ENCODE data around the gene RBFOX2. TPM values are rescaled to one million over a fixed set of nuclear protein-coding genes. Genes with fewer than 3 reads are reported as not detected.

The RBFOX2 gene
- total and polyA plus RNA-seq, 2 of the 8 experiments (the other 6 are each of a cell fraction or from before 2014, with no cell fraction given) = 121 to 122 TPM

GRCh38 chr22:35799150-35799549, 229.5 kb downstream of the RBFOX2 start:
- no peak overlapping the region for H4K5ac ChIP-seq (ENCODE audit: insufficient read length, low read depth, low read length)
- H3K14ac ChIP-seq (ENCODE audit: insufficient read length) = no peak overlapping the region
- WGBS, 2 experiments (ENCODE audit: extremely low coverage in 1 of 2, insufficient coverage in 1 of 2, insufficient read length in 1 of 2, insufficient replicate concordance in 2 of 2, low coverage in 1 of 2, low lambda C conversion rate in 2 of 2, missing lambda C conversion rate in 1 of 2) = 74% methylated on average over 1 of the region's 1 CpG; no CpG with 5 or more reads in 1 of the 2 experiments
- no peaks in the 10 kb centered on the region for H3K27me3 ChIP-seq (replicated peaks in 1 of 4; ENCODE audit: control insufficient read depth in 3 of 4, extremely low read depth in 1 of 4, insufficient read depth in 3 of 4, low read length in 3 of 4)
- H3K4ac ChIP-seq (replicated peaks; ENCODE audit: insufficient read length, low read depth, low read length) = no peak overlapping the region
- 0 out of 8 replicates have a peak, but pooled peaks cover 0 to 2% (median 0%) of the 10 kb centered on the region in 4 experiments for H3K36me3 ChIP-seq (ENCODE audit: control insufficient read depth in 2 of 4, insufficient read depth in 4 of 4, low read length in 3 of 4)
- no peaks in the 10 kb centered on the region for H3K23me2 ChIP-seq (ENCODE audit: low read depth, low read length)
- H3K9ac ChIP-seq (replicated peaks in 1 of 4; ENCODE audit: extremely low read depth in 1 of 4, low read depth in 3 of 4, low read length in 3 of 4) = no peak overlapping the region
- peaks cover 0 to 4% of the 10 kb centered on the region in 2 experiments for H4K20me1 ChIP-seq (replicated peaks in 1 of 2; ENCODE audit: control insufficient read depth in 1 of 2, insufficient read depth in 2 of 2, low read length in 2 of 2)
- no peak overlapping the region for H3K4me3 ChIP-seq (ENCODE audit: extremely low read depth in 1 of 4, insufficient read depth in 2 of 4, low read depth in 3 of 4, low read length in 4 of 4)
- no peak overlapping the region for H4K8ac ChIP-seq (ENCODE audit: extremely low read depth, insufficient read depth, low read length)
- TF ChIP-seq RAD21 (IDR thresholded peaks at IDR 0.05 in 1 of 2, conservative IDR thresholded peaks at IDR 0.05 in 1 of 2; ENCODE audit: low read depth in 2 of 2, low read length in 2 of 2) = no peak
- TF ChIP-seq MAFK (IDR thresholded peaks at IDR 0.05; ENCODE audit: low read depth, low read length) = no peak
- TF ChIP-seq JUND (IDR thresholded peaks at IDR 0.05; ENCODE audit: low read length) = no peak
- TF ChIP-seq SP1 (IDR thresholded peaks at IDR 0.05; ENCODE audit: low read depth, low read length) = no peak
- no peak for TF ChIP-seq FOSL1 (IDR thresholded peaks at IDR 0.05; ENCODE audit: insufficient read depth, low read depth, low read length)
- no peak overlapping the region for H3K4me2 ChIP-seq (ENCODE audit: insufficient read depth in 1 of 2, low read depth in 2 of 2, low read length in 2 of 2)
- no peak overlapping the region for H3K18ac ChIP-seq (ENCODE audit: extremely low read depth, low read length)
- no peak overlapping the region for H2AFZ ChIP-seq (ENCODE audit: low read length)
- no peak overlapping the region for H2BK20ac ChIP-seq (ENCODE audit: low read length)
- CTCF ChIA-PET (ENCODE audit: partially characterized antibody) = interaction anchor here (0.6 to 1.4 kb wide), 2 partner anchors 266 to 738 kb away, joined by 3 read pairs; no protein-coding TSS in a partner anchor
- no peak overlapping the region for H3K27ac ChIP-seq (ENCODE audit: low read depth, low read length)
- no peak overlapping the region for H2AK5ac ChIP-seq (ENCODE audit: low read depth, low read length)
- H4K91ac ChIP-seq (replicated peaks; ENCODE audit: insufficient read length, low read length) = no peak overlapping the region
- H2BK12ac ChIP-seq (ENCODE audit: low read depth, low read length) = no peak overlapping the region
- DNase-seq (ENCODE audit: low read depth in 1 of 2, low spot score in 2 of 2) (no peak), FAIRE-seq (no peak)
- no peaks in the 10 kb centered on the region for H3K4me1 ChIP-seq (replicated peaks in 1 of 4; ENCODE audit: control insufficient read depth in 3 of 4, insufficient read depth in 4 of 4, low read length in 3 of 4)
- no peak overlapping the region for H3K23ac ChIP-seq (ENCODE audit: insufficient read length)
- no peak overlapping the region for H2BK5ac ChIP-seq (ENCODE audit: low read depth, low read length)
- H3K79me1 ChIP-seq (ENCODE audit: low read depth, low read length) = peaks cover 3% of the 10 kb centered on the region; the same call in 1 of the 2 replicates
- H2BK15ac ChIP-seq (ENCODE audit: low read length) = no peak overlapping the region
- no peak overlapping the region for H2BK120ac ChIP-seq (replicated peaks; ENCODE audit: low read depth, low read length)
- H3K9me3 ChIP-seq (ENCODE audit: insufficient read depth in 2 of 2, low read depth in 1 of 2, low read length in 1 of 2) = no peaks in the 10 kb centered on the region
- POLR2A ChIA-PET (ENCODE audit: partially characterized antibody) = no interaction called here
- peaks cover 7 to 41% of the 10 kb centered on the region in 2 experiments; a peak in 3 of 4 replicates for H3K79me2 ChIP-seq (ENCODE audit: control insufficient read depth in 1 of 2, insufficient read depth in 2 of 2, low read length in 2 of 2)
- H3K56ac ChIP-seq (replicated peaks; ENCODE audit: insufficient read length, low read depth, low read length) = no peak overlapping the region

Measured in H1 (cell line).